Activated T-cell treated with anti-CD3 and anti-CD28 coated beads, Interleukin-2, amount 50 U/mL, for 1 hour (primary cell): Measurements from ENCODE around the gene VSX1.

Source experiments
- DNase-seq: peaks from one replicate; pipeline ENCODE4 v3.0.0-alpha.2; 2020

The VSX1 gene

GRCh38 chr20:25087186-25087929 is 5.4 kb upstream of the VSX1 start:
- DNase-seq, result no peak

- DNase-seq, result no peak
Measured at GRCh38 chr20:25085756-25086495, 4.0 kb upstream of the VSX1 start.

- DNase-seq, result peak; percentile 32
Measured at GRCh38 chr20:25084626-25085187, 2.8 kb upstream of the VSX1 start.

GRCh38 chr20:25083773-25084625 is 2.1 kb upstream of the VSX1 start:
- no peak for DNase-seq

- DNase-seq, result no peak
Measured at GRCh38 chr20:25083141-25083772, 1.3 kb upstream of the VSX1 start.

GRCh38 chr20:25082498-25082873 is 545 bp upstream of the VSX1 start:
- no peak for DNase-seq

GRCh38 chr20:25081065-25081729 is 744 bp downstream of the VSX1 start:
- peak; percentile 52 for DNase-seq

- DNase-seq, result no peak
Measured at GRCh38 chr20:25079171-25079570, 2.8 kb downstream of the VSX1 start.

GRCh38 chr20:25078662-25079061 is 3.3 kb downstream of the VSX1 start:
- DNase-seq, result no peak

GRCh38 chr20:25077610-25078169 is 4.3 kb downstream of the VSX1 start:
- no peak for DNase-seq

GRCh38 chr20:25076731-25077609 is 5.0 kb downstream of the VSX1 start:
- DNase-seq, result no peak

- no peak for DNase-seq
Measured at GRCh38 chr20:25076201-25076600, 5.7 kb downstream of the VSX1 start.

GRCh38 chr20:25073544-25073943 is 8.4 kb downstream of the VSX1 start:
- DNase-seq, result no peak

GRCh38 chr20:25072226-25072811 is 9.6 kb downstream of the VSX1 start:
- DNase-seq, result no peak

GRCh38 chr20:25071734-25072133 is 10.2 kb downstream of the VSX1 start:
- no peak for DNase-seq

GRCh38 chr20:25070821-25071473 is 11.0 kb downstream of the VSX1 start:
- no peak for DNase-seq

- no peak for DNase-seq
Measured at GRCh38 chr20:25067102-25067987, 14.6 kb downstream of the VSX1 start.

- no peak for DNase-seq
Measured at GRCh38 chr20:25066386-25066785, 15.6 kb downstream of the VSX1 start.
